SK-N-DZ (cell line): ENCODE measurements around the gene ZNF521.
"Not testable (repeated sequence)": the region's sequence is repeated elsewhere in the genome, so short reads cannot be mapped to it uniquely, and the experiment has no call there.

Experiments used
- DNase-seq: peaks from one replicate; pipeline ENCODE4 v3.0.0-alpha.2; 2015; ENCODE audit warnings: low spot score

The ZNF521 gene

GRCh38 chr18:25289001-25289631 lies 62.9 kb downstream of the ZNF521 start:
- no peak for DNase-seq

GRCh38 chr18:25288340-25288938 lies 63.5 kb downstream of the ZNF521 start:
- no peak for DNase-seq

GRCh38 chr18:25287106-25287505 lies 64.9 kb downstream of the ZNF521 start:
- no peak for DNase-seq

GRCh38 chr18:25284861-25285550 lies 67.0 kb downstream of the ZNF521 start:
- DNase-seq: peak; percentile 35

- no peak for DNase-seq
These were observed 67.7 kb downstream of the ZNF521 start for GRCh38 chr18:25284281-25284680.

- DNase-seq: no peak
These were observed 68.2 kb downstream of the ZNF521 start for GRCh38 chr18:25283781-25284180.

GRCh38 chr18:25282896-25283703 lies 68.9 kb downstream of the ZNF521 start:
- DNase-seq: no peak

- no peak for DNase-seq
These were observed 69.7 kb downstream of the ZNF521 start for GRCh38 chr18:25282282-25282681.

GRCh38 chr18:25281556-25281955 lies 70.4 kb downstream of the ZNF521 start:
- no peak for DNase-seq

- no peak for DNase-seq
These were observed 72.0 kb downstream of the ZNF521 start for GRCh38 chr18:25279961-25280360.

- DNase-seq: no peak
These were observed 72.4 kb downstream of the ZNF521 start for GRCh38 chr18:25279556-25279955.

- no peak for DNase-seq
These were observed 72.8 kb downstream of the ZNF521 start for GRCh38 chr18:25279133-25279532.

- no peak for DNase-seq
These were observed 73.6 kb downstream of the ZNF521 start for GRCh38 chr18:25278394-25278793.

- DNase-seq: no peak
These were observed 76.5 kb downstream of the ZNF521 start for GRCh38 chr18:25275412-25276001.

GRCh38 chr18:25274926-25275325 lies 77.0 kb downstream of the ZNF521 start:
- DNase-seq: no peak

GRCh38 chr18:25266931-25267527 lies 84.9 kb downstream of the ZNF521 start:
- DNase-seq: not testable (repeated sequence)

- DNase-seq: no peak
These were observed 89.0 kb downstream of the ZNF521 start for GRCh38 chr18:25262920-25263319.

GRCh38 chr18:25261768-25262167 lies 90.2 kb downstream of the ZNF521 start:
- no peak for DNase-seq

GRCh38 chr18:25256439-25256838 lies 95.5 kb downstream of the ZNF521 start:
- no peak for DNase-seq

- DNase-seq: no peak
These were observed 98.2 kb downstream of the ZNF521 start for GRCh38 chr18:25253779-25254178.

GRCh38 chr18:25253136-25253535 lies 98.8 kb downstream of the ZNF521 start:
- no peak for DNase-seq
